Measurements from ENCODE around the gene CLK4. TPM values are rescaled to one million over a fixed set of nuclear protein-coding genes. Genes with fewer than 3 reads are reported as not detected.

Gene CLK4
- total RNA-seq, 3 donors from 2014 or later (not counting 1 experiment from before 2014, with no cell fraction given): 71.2 to 81.8 (median 78.0) TPM

DNA sequence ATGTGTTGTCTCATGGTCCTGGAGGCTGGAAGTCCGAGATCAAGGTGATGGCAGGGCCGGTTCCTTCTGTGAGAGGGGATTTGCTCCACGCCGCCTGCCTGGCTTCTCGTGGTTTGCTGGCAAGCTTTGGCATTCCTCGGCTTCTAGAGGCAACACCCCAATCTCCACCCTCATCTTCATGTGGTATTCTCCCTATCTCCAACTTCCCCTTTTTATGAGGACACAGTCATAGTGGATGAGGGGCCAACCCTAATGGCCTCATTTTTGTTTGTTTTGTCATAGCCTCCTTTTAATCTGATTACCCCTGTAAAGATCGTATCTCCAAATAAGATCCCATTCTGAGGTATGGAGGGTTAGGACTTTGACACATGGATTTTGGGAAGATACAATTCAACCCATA is 41.7 kb upstream of the CLK4 start:
- Mint-ChIP-seq H3K27ac (no peak overlapping the region), H3K27me3 (ENCODE audit: low read depth in 2 of 2) (peaks cover 0 to 18% of the 10 kb centered on the region in 2 donors), H3K9me3 (no peaks in the 10 kb centered on the region), H3K4me1 (no peaks in the 10 kb centered on the region), H3K36me3 (no peaks in the 10 kb centered on the region), H3K4me3 (no peak overlapping the region)
- WGBS (ENCODE audit: insufficient coverage): 84% methylated on average over 6 of the region's 7 CpGs
- intact Hi-C loops (cut with micrococcal nuclease): no loop called here
- Histone ChIP-seq H3K4me1 (ENCODE audit: control insufficient read depth, insufficient read depth, low read length) (no peaks in the 10 kb centered on the region), H3K27me3 (ENCODE audit: control insufficient read depth, insufficient read depth, low read length) (no peaks in the 10 kb centered on the region), H3K27ac (ENCODE audit: low read length) (no peak overlapping the region), H3K9me3 (ENCODE audit: control insufficient read depth, insufficient read depth, low read length) (no peaks in the 10 kb centered on the region), H3K36me3 (ENCODE audit: control insufficient read depth, insufficient read depth, low read length) (no peaks in the 10 kb centered on the region), H3K4me3 (ENCODE audit: low read length) (no peak overlapping the region)
- ATAC-seq (no peak), DNase-seq (no peak)
- TF ChIP-seq, protein P1, sequence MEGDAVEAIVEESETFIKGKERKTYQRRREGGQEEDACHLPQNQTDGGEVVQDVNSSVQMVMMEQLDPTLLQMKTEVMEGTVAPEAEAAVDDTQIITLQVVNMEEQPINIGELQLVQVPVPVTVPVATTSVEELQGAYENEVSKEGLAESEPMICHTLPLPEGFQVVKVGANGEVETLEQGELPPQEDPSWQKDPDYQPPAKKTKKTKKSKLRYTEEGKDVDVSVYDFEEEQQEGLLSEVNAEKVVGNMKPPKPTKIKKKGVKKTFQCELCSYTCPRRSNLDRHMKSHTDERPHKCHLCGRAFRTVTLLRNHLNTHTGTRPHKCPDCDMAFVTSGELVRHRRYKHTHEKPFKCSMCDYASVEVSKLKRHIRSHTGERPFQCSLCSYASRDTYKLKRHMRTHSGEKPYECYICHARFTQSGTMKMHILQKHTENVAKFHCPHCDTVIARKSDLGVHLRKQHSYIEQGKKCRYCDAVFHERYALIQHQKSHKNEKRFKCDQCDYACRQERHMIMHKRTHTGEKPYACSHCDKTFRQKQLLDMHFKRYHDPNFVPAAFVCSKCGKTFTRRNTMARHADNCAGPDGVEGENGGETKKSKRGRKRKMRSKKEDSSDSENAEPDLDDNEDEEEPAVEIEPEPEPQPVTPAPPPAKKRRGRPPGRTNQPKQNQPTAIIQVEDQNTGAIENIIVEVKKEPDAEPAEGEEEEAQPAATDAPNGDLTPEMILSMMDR (IDR thresholded peaks at IDR 0.05): no peak

DNA sequence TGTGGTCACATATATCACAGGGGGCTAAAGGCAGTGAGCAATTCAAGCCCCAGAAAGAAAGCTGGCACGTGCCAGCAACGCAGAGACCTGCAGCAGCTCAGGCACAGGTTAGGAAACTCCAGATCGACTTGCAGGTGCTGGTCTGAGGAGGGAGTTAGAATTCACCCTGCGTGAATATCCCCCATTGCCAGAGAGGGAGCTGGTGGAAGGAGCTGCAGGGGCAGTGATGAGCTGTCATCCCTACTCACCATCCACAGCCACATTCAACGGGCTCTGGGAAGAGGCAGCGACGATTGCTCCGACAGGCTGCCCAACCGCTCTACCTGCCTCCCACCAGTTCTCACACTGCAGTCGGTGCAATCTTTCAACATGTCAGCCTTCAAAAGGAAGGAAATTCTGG is 40.8 kb upstream of the CLK4 start:
- intact Hi-C loops (cut with micrococcal nuclease): no loop called here
- ATAC-seq: no peak
- DNase-seq: no peak
- 81% methylated on average over 10 of the region's 10 CpGs for WGBS (ENCODE audit: insufficient coverage)
- Mint-ChIP-seq H3K27me3 (ENCODE audit: low read depth in 2 of 2) (peaks cover 0 to 18% of the 10 kb centered on the region in 2 donors), H3K4me1 (no peaks in the 10 kb centered on the region), H3K4me3 (no peak overlapping the region), H3K27ac (no peak overlapping the region), H3K36me3 (no peaks in the 10 kb centered on the region), H3K9me3 (no peaks in the 10 kb centered on the region)
- Histone ChIP-seq H3K9me3 (ENCODE audit: control insufficient read depth, insufficient read depth, low read length) (no peaks in the 10 kb centered on the region), H3K4me1 (ENCODE audit: control insufficient read depth, insufficient read depth, low read length) (no peaks in the 10 kb centered on the region), H3K27ac (ENCODE audit: low read length) (no peak overlapping the region), H3K36me3 (ENCODE audit: control insufficient read depth, insufficient read depth, low read length) (no peaks in the 10 kb centered on the region), H3K4me3 (ENCODE audit: low read length) (no peak overlapping the region), H3K27me3 (ENCODE audit: control insufficient read depth, insufficient read depth, low read length) (no peaks in the 10 kb centered on the region)
- TF ChIP-seq, protein P1 (IDR thresholded peaks at IDR 0.05): no peak

DNA sequence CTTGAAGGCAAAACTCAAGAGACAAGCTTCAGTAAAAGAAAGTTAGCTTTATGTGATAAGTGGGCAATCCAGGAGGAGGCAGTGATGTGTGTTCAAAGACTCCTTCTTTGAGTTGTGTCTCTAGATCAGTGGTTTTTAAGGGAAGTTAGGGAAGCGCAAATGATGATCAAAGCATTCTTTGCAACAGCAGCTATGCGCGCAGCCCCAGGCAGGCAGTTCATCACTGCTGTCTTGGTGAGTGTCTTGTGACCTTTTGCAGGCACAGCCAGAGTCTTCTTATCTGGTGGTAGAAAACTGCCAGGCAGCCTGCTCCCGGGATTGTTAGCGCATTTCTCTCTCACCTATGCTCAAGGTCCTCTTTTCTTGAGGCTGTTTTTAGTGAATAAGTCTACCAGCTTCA is 40.3 kb upstream of the CLK4 start:
- DNase-seq (no peak), ATAC-seq (no peak)
- TF ChIP-seq, protein P1 (IDR thresholded peaks at IDR 0.05): no peak
- Mint-ChIP-seq H3K27ac (no peak overlapping the region), H3K27me3 (ENCODE audit: low read depth in 2 of 2) (peaks cover 0 to 18% of the 10 kb centered on the region in 2 donors), H3K4me1 (no peaks in the 10 kb centered on the region), H3K4me3 (no peak overlapping the region), H3K9me3 (no peaks in the 10 kb centered on the region), H3K36me3 (no peaks in the 10 kb centered on the region)
- Histone ChIP-seq H3K27ac (ENCODE audit: low read length) (no peak overlapping the region), H3K4me3 (ENCODE audit: low read length) (no peak overlapping the region), H3K4me1 (ENCODE audit: control insufficient read depth, insufficient read depth, low read length) (no peaks in the 10 kb centered on the region), H3K27me3 (ENCODE audit: control insufficient read depth, insufficient read depth, low read length) (no peaks in the 10 kb centered on the region), H3K36me3 (ENCODE audit: control insufficient read depth, insufficient read depth, low read length) (no peaks in the 10 kb centered on the region), H3K9me3 (ENCODE audit: control insufficient read depth, insufficient read depth, low read length) (no peaks in the 10 kb centered on the region)
- 73% methylated on average over 5 of the region's 5 CpGs for WGBS (ENCODE audit: insufficient coverage)
- intact Hi-C loops (cut with micrococcal nuclease): no loop called here

DNA sequence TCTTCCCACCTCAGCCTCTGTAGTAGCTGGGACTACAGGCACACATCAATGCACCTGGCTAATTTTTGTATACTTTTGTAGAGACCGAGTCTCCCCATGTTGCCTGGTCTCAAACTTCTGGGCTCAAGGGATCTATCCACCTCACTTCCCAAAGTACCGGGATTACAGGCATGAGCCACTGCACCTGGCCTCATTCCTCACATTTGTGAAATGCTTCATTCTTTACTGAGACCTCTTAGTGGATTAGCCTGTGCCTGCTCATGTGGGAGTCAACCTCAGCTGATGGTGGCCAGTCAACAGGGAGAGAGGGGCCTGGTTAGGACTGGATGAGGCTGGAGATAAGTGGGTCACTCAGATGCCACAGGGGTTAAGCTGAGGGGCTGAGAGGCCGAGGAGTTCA is 37.3 kb upstream of the CLK4 start:
- Mint-ChIP-seq H3K4me1 (no peaks in the 10 kb centered on the region), H3K9me3 (no peaks in the 10 kb centered on the region), H3K36me3 (no peaks in the 10 kb centered on the region), H3K27me3 (ENCODE audit: low read depth in 2 of 2) (peaks cover 0 to 6% of the 10 kb centered on the region in 2 donors), H3K4me3 (no peak overlapping the region), H3K27ac (no peak overlapping the region)
- Histone ChIP-seq H3K36me3 (ENCODE audit: control insufficient read depth, insufficient read depth, low read length) (no peaks in the 10 kb centered on the region), H3K27ac (ENCODE audit: low read length) (no peak overlapping the region), H3K4me1 (ENCODE audit: control insufficient read depth, insufficient read depth, low read length) (no peaks in the 10 kb centered on the region), H3K27me3 (ENCODE audit: control insufficient read depth, insufficient read depth, low read length) (no peaks in the 10 kb centered on the region), H3K9me3 (ENCODE audit: control insufficient read depth, insufficient read depth, low read length) (no peaks in the 10 kb centered on the region), H3K4me3 (ENCODE audit: low read length) (no peak overlapping the region)
- TF ChIP-seq, protein P1 (IDR thresholded peaks at IDR 0.05): no peak
- intact Hi-C loops (cut with micrococcal nuclease): no loop called here
- ATAC-seq (no peak), DNase-seq (no peak)
- WGBS (ENCODE audit: insufficient coverage): 78% methylated on average over 3 of the region's 3 CpGs

Data from natural killer cell (primary cell).